SH-SY5Y (cell line): Measurements from ENCODE around the gene ZSWIM6.

Source experiments
- GATA2 ChIP-seq: IDR thresholded peaks from 2 replicates; pipeline ENCODE4 v1.6.1; 2011; ENCODE audit warnings: mild to moderate bottlenecking, low read depth, low read length
- GATA3 ChIP-seq: IDR thresholded peaks from 2 replicates; pipeline ENCODE4 v1.6.1; 2011; ENCODE audit warnings: low read depth, mild to moderate bottlenecking, low read length, moderate library complexity

- TF ChIP-seq GATA3 (no peak), GATA2 (no peak)
Measured at GRCh38 chr5:61320860-61321259, 11.2 kb upstream of the ZSWIM6 start.
